ENCODE data around the gene ANKRD61.

GRCh38 chr7:6035165-6035564 lies 4.0 kb downstream of the ANKRD61 start:
- TF ChIP-seq POLR2A (IDR thresholded peaks at IDR 0.05; ENCODE audit: low read length) (no peak), E2F6 (IDR thresholded peaks at IDR 0.05; ENCODE audit: borderline replicate concordance, low read depth) (no peak), CTCF (IDR thresholded peaks at IDR 0.05) (no peak), FOSL2 (IDR thresholded peaks at IDR 0.05) (no peak), FOSL2 (CRISPR knock-in tag; IDR thresholded peaks at IDR 0.05) (no peak), PHF8 (IDR thresholded peaks at IDR 0.05; ENCODE audit: borderline replicate concordance, low read depth) (no peak), ELK1 (IDR thresholded peaks at IDR 0.05; ENCODE audit: low read depth, low read length) (no peak), RFX5 (IDR thresholded peaks at IDR 0.05) (no peak), CHD4 (IDR thresholded peaks at IDR 0.05; ENCODE audit: borderline replicate concordance) (no peak), KDM5A (IDR thresholded peaks at IDR 0.05) (no peak), MAX (IDR thresholded peaks at IDR 0.05) (no peak), RAD21 (conservative IDR thresholded peaks at IDR 0.05 in 1 of 2, IDR thresholded peaks at IDR 0.05 in 1 of 2) (no peak), HOXA7 (CRISPR knock-in tag; IDR thresholded peaks at IDR 0.05) (no peak)

Data from A549 (cell line).